ENCODE results near the gene DSC2. TPM values are rescaled to one million over a fixed set of nuclear protein-coding genes. Genes with fewer than 3 reads are reported as not detected.

Gene DSC2
- polyA plus RNA-seq, 1 of the 3 experiments (the other 2 are of a cell fraction), result not detected

- TF ChIP-seq ZBTB33 (IDR thresholded peaks at IDR 0.05; ENCODE audit: borderline replicate concordance, low read depth), result no peak
- no peak for TF ChIP-seq PBX3 (IDR thresholded peaks at IDR 0.05)
- no peak for TF ChIP-seq USF2 (IDR thresholded peaks at IDR 0.05; ENCODE audit: borderline replicate concordance, low read depth, low read length)
- TF ChIP-seq CTCF (IDR thresholded peaks at IDR 0.05), result no peak
- TF ChIP-seq ELF1 (IDR thresholded peaks at IDR 0.05), result no peak
These were observed 24.3 kb downstream of the DSC2 start (continued) for GRCh38 chr18:31077878-31078277.

GRCh38 chr18:31072175-31072574 is 30.0 kb downstream of the DSC2 start:
- H3K27ac ChIP-seq (ENCODE audit: low read depth in 2 of 2, low read length in 1 of 2), result no peak overlapping the region
- 11% methylated on average over 4 of the region's 4 CpGs for WGBS (ENCODE audit: low lambda C conversion rate)
- H3K4me1 ChIP-seq (ENCODE audit: control insufficient read depth in 1 of 2, insufficient read depth in 2 of 2, low read depth in 1 of 2, low read length in 1 of 2), result no peaks in the 10 kb centered on the region
- no peaks in the 10 kb centered on the region for H3F3A ChIP-seq (replicated peaks; ENCODE audit: insufficient read depth)
- H3K36me3 ChIP-seq (replicated peaks in 1 of 2; ENCODE audit: control insufficient read depth in 1 of 2, insufficient read depth in 2 of 2, low read length in 1 of 2), result no peaks in the 10 kb centered on the region
- H3K79me2 ChIP-seq (ENCODE audit: insufficient read depth), result no peaks in the 10 kb centered on the region
- no peaks in the 10 kb centered on the region for H3K9me2 ChIP-seq
- H3K4me3 ChIP-seq (ENCODE audit: low read depth in 2 of 2, low read length in 1 of 2), result no peak overlapping the region
- H4K20me1 ChIP-seq (ENCODE audit: insufficient read depth), result no peaks in the 10 kb centered on the region
- H3K27me3 ChIP-seq (ENCODE audit: insufficient read depth), result no peaks in the 10 kb centered on the region
- CTCF ChIA-PET, result no interaction called here
- POLR2A ChIA-PET, result no interaction called here
- no peak overlapping the region for H3K4me2 ChIP-seq
- H3K9me3 ChIP-seq, result no peaks in the 10 kb centered on the region
- TF ChIP-seq CTCF (IDR thresholded peaks at IDR 0.05) (no peak), NRF1 (IDR thresholded peaks at IDR 0.05; ENCODE audit: low read depth, low read length) (no peak), RCOR1 (IDR thresholded peaks at IDR 0.05; ENCODE audit: low read length) (no peak), MAX (IDR thresholded peaks at IDR 0.05; ENCODE audit: low read depth) (no peak)
- DNase-seq, result no peak
- no peak overlapping the region for H2AFZ ChIP-seq (ENCODE audit: low read depth)
- H3K9ac ChIP-seq, result no peak overlapping the region

Measured in SK-N-SH (cell line).